ENCODE measurements around the gene ANKRD44.

DNA sequence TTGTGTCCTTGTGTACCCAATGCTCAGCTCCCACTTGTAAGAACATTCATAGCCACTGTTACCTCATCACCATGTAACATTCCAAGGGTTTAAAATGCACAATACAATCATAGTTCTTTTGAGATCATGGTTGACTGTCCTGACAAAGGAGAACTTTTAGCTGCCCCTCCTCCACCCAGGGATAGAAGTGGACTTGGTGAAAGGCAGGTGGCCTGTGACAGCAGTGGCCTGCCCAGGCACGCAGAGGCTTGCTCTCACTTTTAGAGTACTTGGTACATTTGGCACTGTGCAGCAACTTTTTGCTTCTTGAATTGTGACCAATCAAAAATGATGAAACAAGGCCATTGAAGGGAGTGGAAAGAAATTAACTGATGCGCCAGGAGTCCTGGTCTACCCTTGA lies 108.7 kb downstream of the ANKRD44 start:
- TF ChIP-seq FOXP2 (optimal IDR thresholded peaks at IDR 0.05; ENCODE audit: borderline replicate concordance, extremely low read depth, extremely low read length, insufficient read depth) (no peak), POLR2AphosphoS5 (IDR thresholded peaks at IDR 0.05; ENCODE audit: low read depth, low read length) (no peak)

Data from PFSK-1 (cell line).